SIG-M5 treated with dmso at 0.1 percent for 504 hours (cell line): ENCODE data around the gene RAD51.
A peak's percentile ranks its signal among the peaks of the same experiment; 100 is the strongest.

Source experiments
- DNase-seq: peaks from one replicate; lab custom pipeline; 2025; ENCODE audit not compliant: unreplicated experiment; lab: John Stamatoyannopoulos, UW

Gene RAD51

GRCh38 chr15:40721701-40722100 is 26.7 kb downstream of the RAD51 start:
- DNase-seq, result no peak

GRCh38 chr15:40722354-40722753 is 27.4 kb downstream of the RAD51 start:
- DNase-seq, result no peak

- no peak for DNase-seq
Measured at GRCh38 chr15:40722934-40723333, 28.0 kb downstream of the RAD51 start.

- no peak for DNase-seq
Measured at GRCh38 chr15:40723919-40724318, 28.9 kb downstream of the RAD51 start.

- DNase-seq, result no peak
Measured at GRCh38 chr15:40731034-40731433, 36.1 kb downstream of the RAD51 start.

- no peak for DNase-seq
Measured at GRCh38 chr15:40736575-40736974, 41.6 kb downstream of the RAD51 start.

- no peak for DNase-seq
Measured at GRCh38 chr15:40737048-40737447, 42.1 kb downstream of the RAD51 start.

- no peak for DNase-seq
Measured at GRCh38 chr15:40739047-40739446, 44.1 kb downstream of the RAD51 start.

- no peak for DNase-seq
Measured at GRCh38 chr15:40739854-40740253, 44.9 kb downstream of the RAD51 start.

- DNase-seq, result no peak
Measured at GRCh38 chr15:40743485-40743901, 48.5 kb downstream of the RAD51 start.

- peak; percentile 16 for DNase-seq
Measured at GRCh38 chr15:40743921-40744814, 49.2 kb downstream of the RAD51 start.

GRCh38 chr15:40744815-40745152 is 49.8 kb downstream of the RAD51 start:
- DNase-seq, result no peak

- DNase-seq, result peak; percentile 58
Measured at GRCh38 chr15:40746916-40747418, 52.0 kb downstream of the RAD51 start.

- no peak for DNase-seq
Measured at GRCh38 chr15:40747685-40748631, 53.0 kb downstream of the RAD51 start.

GRCh38 chr15:40749151-40749630 is 54.2 kb downstream of the RAD51 start:
- no peak for DNase-seq

- DNase-seq, result no peak
Measured at GRCh38 chr15:40750885-40751284, 55.9 kb downstream of the RAD51 start.

- DNase-seq, result no peak
Measured at GRCh38 chr15:40751745-40752144, 56.8 kb downstream of the RAD51 start.

GRCh38 chr15:40754574-40754882 is 59.6 kb downstream of the RAD51 start:
- DNase-seq, result no peak

GRCh38 chr15:40754883-40755811 is 60.2 kb downstream of the RAD51 start, which contains the start of gene RMDN3:
Gene RMDN3, minus strand, starts transcription at chr15:40755254. Its CDS starts 471 bp downstream, at chr15:40754783.
- peak; percentile 89 for DNase-seq

GRCh38 chr15:40755812-40756208 is 60.8 kb downstream of the RAD51 start:
- DNase-seq, result no peak
